ENCODE data around the gene IGFN1. TPM values are rescaled to one million over a fixed set of nuclear protein-coding genes. Genes with fewer than 3 reads are reported as not detected.

Gene IGFN1
- polyA plus RNA-seq (2013, experiment 1 of 2) = under 0.01 TPM
- 0.06 TPM for polyA plus RNA-seq (2013, experiment 2 of 2)

GRCh38 chr1:201190624-201191051 is at the start of gene IGFN1:
Gene IGFN1 (plus strand): TSS chr1:201190824. CDS start chr1:201193294, 2,470 bp downstream.
- Histone ChIP-seq H3K27me3 (ENCODE audit: insufficient read depth, low read length) (no peaks in the 10 kb centered on the region), H3K36me3 (ENCODE audit: insufficient read depth, low read length) (no peaks in the 10 kb centered on the region), H3K27ac (ENCODE audit: low read depth, low read length) (no peak within 1 kb of the TSS), H3K9me3 (ENCODE audit: insufficient read depth, low read depth, low read length) (no peaks in the 10 kb centered on the region), H3K9ac (ENCODE audit: low read depth, low read length) (no peak within 1 kb of the TSS), H3K4me1 (ENCODE audit: insufficient read depth, low read length) (no peaks in the 10 kb centered on the region), H3K4me3 (ENCODE audit: low read length) (no peak within 1 kb of the TSS)
- 58% methylated on average over 9 of the region's 9 CpGs for WGBS

- Histone ChIP-seq H3K9me3 (ENCODE audit: insufficient read depth, low read depth, low read length) (no peaks in the 10 kb centered on the region), H3K36me3 (ENCODE audit: insufficient read depth, low read length) (peaks cover 100% of the 10 kb centered on the region), H3K9ac (ENCODE audit: low read depth, low read length) (no peak overlapping the region), H3K4me1 (ENCODE audit: insufficient read depth, low read length) (no peaks in the 10 kb centered on the region), H3K27ac (ENCODE audit: low read depth, low read length) (no peak overlapping the region), H3K27me3 (ENCODE audit: insufficient read depth, low read length) (no peaks in the 10 kb centered on the region), H3K4me3 (ENCODE audit: low read length) (no peak overlapping the region)
- 92% methylated on average over 8 of the region's 8 CpGs for WGBS
Observed at GRCh38 chr1:201140941-201141260, 49.7 kb upstream of the IGFN1 start.

- 91% methylated on average over 5 of the region's 5 CpGs for WGBS
- H3K4me3 ChIP-seq (ENCODE audit: low read length) = no peak overlapping the region
- no peaks in the 10 kb centered on the region for H3K27me3 ChIP-seq (ENCODE audit: insufficient read depth, low read length)
- H3K9me3 ChIP-seq (ENCODE audit: insufficient read depth, low read depth, low read length) = no peaks in the 10 kb centered on the region
- H3K27ac ChIP-seq (ENCODE audit: low read depth, low read length) = no peak overlapping the region
- H3K9ac ChIP-seq (ENCODE audit: low read depth, low read length) = no peak overlapping the region
- no peaks in the 10 kb centered on the region for H3K4me1 ChIP-seq (ENCODE audit: insufficient read depth, low read length)
- peaks cover 100% of the 10 kb centered on the region for H3K36me3 ChIP-seq (ENCODE audit: insufficient read depth, low read length)
Observed at GRCh38 chr1:201141418-201141817, 49.2 kb upstream of the IGFN1 start.

GRCh38 chr1:201142011-201142848 is 48.4 kb upstream of the IGFN1 start:
- Histone ChIP-seq H3K4me3 (ENCODE audit: low read length) (no peak overlapping the region), H3K27ac (ENCODE audit: low read depth, low read length) (no peak overlapping the region), H3K36me3 (ENCODE audit: insufficient read depth, low read length) (peaks cover 100% of the 10 kb centered on the region), H3K27me3 (ENCODE audit: insufficient read depth, low read length) (no peaks in the 10 kb centered on the region), H3K9ac (ENCODE audit: low read depth, low read length) (no peak overlapping the region), H3K9me3 (ENCODE audit: insufficient read depth, low read depth, low read length) (no peaks in the 10 kb centered on the region), H3K4me1 (ENCODE audit: insufficient read depth, low read length) (no peaks in the 10 kb centered on the region)
- WGBS = 93% methylated on average over 16 of the region's 16 CpGs

- Histone ChIP-seq H3K9me3 (ENCODE audit: insufficient read depth, low read depth, low read length) (no peaks in the 10 kb centered on the region), H3K27me3 (ENCODE audit: insufficient read depth, low read length) (no peaks in the 10 kb centered on the region), H3K36me3 (ENCODE audit: insufficient read depth, low read length) (peaks cover 100% of the 10 kb centered on the region), H3K4me1 (ENCODE audit: insufficient read depth, low read length) (no peaks in the 10 kb centered on the region), H3K4me3 (ENCODE audit: low read length) (no peak overlapping the region), H3K27ac (ENCODE audit: low read depth, low read length) (no peak overlapping the region), H3K9ac (ENCODE audit: low read depth, low read length) (no peak overlapping the region)
- 95% methylated on average over 16 of the region's 16 CpGs for WGBS
Observed at GRCh38 chr1:201142849-201143725, 47.5 kb upstream of the IGFN1 start.

- H3K4me1 ChIP-seq (ENCODE audit: insufficient read depth, low read length) = no peaks in the 10 kb centered on the region
- no peak overlapping the region for H3K9ac ChIP-seq (ENCODE audit: low read depth, low read length)
- no peak overlapping the region for H3K4me3 ChIP-seq (ENCODE audit: low read length)
- no peaks in the 10 kb centered on the region for H3K27me3 ChIP-seq (ENCODE audit: insufficient read depth, low read length)
- 92% methylated on average over 17 of the region's 18 CpGs for WGBS
- H3K9me3 ChIP-seq (ENCODE audit: insufficient read depth, low read depth, low read length) = no peaks in the 10 kb centered on the region
- peaks cover 100% of the 10 kb centered on the region for H3K36me3 ChIP-seq (ENCODE audit: insufficient read depth, low read length)
- H3K27ac ChIP-seq (ENCODE audit: low read depth, low read length) = no peak overlapping the region
Observed at GRCh38 chr1:201143726-201144635, 46.6 kb upstream of the IGFN1 start.

GRCh38 chr1:201144701-201145100 is 45.9 kb upstream of the IGFN1 start:
- 77% methylated on average over 5 of the region's 5 CpGs for WGBS
- Histone ChIP-seq H3K4me1 (ENCODE audit: insufficient read depth, low read length) (no peaks in the 10 kb centered on the region), H3K27ac (ENCODE audit: low read depth, low read length) (no peak overlapping the region), H3K4me3 (ENCODE audit: low read length) (no peak overlapping the region), H3K9ac (ENCODE audit: low read depth, low read length) (no peak overlapping the region), H3K36me3 (ENCODE audit: insufficient read depth, low read length) (peaks cover 100% of the 10 kb centered on the region), H3K9me3 (ENCODE audit: insufficient read depth, low read depth, low read length) (no peaks in the 10 kb centered on the region), H3K27me3 (ENCODE audit: insufficient read depth, low read length) (no peaks in the 10 kb centered on the region)

- 95% methylated on average over 3 of the region's 3 CpGs for WGBS
- Histone ChIP-seq H3K4me1 (ENCODE audit: insufficient read depth, low read length) (no peaks in the 10 kb centered on the region), H3K9me3 (ENCODE audit: insufficient read depth, low read depth, low read length) (no peaks in the 10 kb centered on the region), H3K27ac (ENCODE audit: low read depth, low read length) (no peak overlapping the region), H3K9ac (ENCODE audit: low read depth, low read length) (no peak overlapping the region), H3K36me3 (ENCODE audit: insufficient read depth, low read length) (peaks cover 100% of the 10 kb centered on the region), H3K4me3 (ENCODE audit: low read length) (no peak overlapping the region), H3K27me3 (ENCODE audit: insufficient read depth, low read length) (no peaks in the 10 kb centered on the region)
Observed at GRCh38 chr1:201145132-201145531, 45.5 kb upstream of the IGFN1 start.

GRCh38 chr1:201145816-201146215 is 44.8 kb upstream of the IGFN1 start:
- peaks cover 100% of the 10 kb centered on the region for H3K36me3 ChIP-seq (ENCODE audit: insufficient read depth, low read length)
- no peaks in the 10 kb centered on the region for H3K4me1 ChIP-seq (ENCODE audit: insufficient read depth, low read length)
- H3K27me3 ChIP-seq (ENCODE audit: insufficient read depth, low read length) = no peaks in the 10 kb centered on the region
- H3K9me3 ChIP-seq (ENCODE audit: insufficient read depth, low read depth, low read length) = no peaks in the 10 kb centered on the region
- WGBS = 92% methylated on average over 7 of the region's 7 CpGs
- H3K4me3 ChIP-seq (ENCODE audit: low read length) = no peak overlapping the region
- no peak overlapping the region for H3K27ac ChIP-seq (ENCODE audit: low read depth, low read length)
- no peak overlapping the region for H3K9ac ChIP-seq (ENCODE audit: low read depth, low read length)

- Histone ChIP-seq H3K27ac (ENCODE audit: low read depth, low read length) (no peak overlapping the region), H3K9ac (ENCODE audit: low read depth, low read length) (no peak overlapping the region), H3K36me3 (ENCODE audit: insufficient read depth, low read length) (peaks cover 100% of the 10 kb centered on the region), H3K27me3 (ENCODE audit: insufficient read depth, low read length) (no peaks in the 10 kb centered on the region), H3K9me3 (ENCODE audit: insufficient read depth, low read depth, low read length) (no peaks in the 10 kb centered on the region), H3K4me3 (ENCODE audit: low read length) (no peak overlapping the region), H3K4me1 (ENCODE audit: insufficient read depth, low read length) (no peaks in the 10 kb centered on the region)
- WGBS = 91% methylated on average over 16 of the region's 17 CpGs
Observed at GRCh38 chr1:201146626-201147390, 43.8 kb upstream of the IGFN1 start.

Measured in HUES64 (cell line).